NCI-H446 (cell line): Measurements from ENCODE around the gene MTMR8.
"Not testable (repeated sequence)": the region's sequence is repeated elsewhere in the genome, so short reads cannot be mapped to it uniquely, and the experiment has no call there.

Experiments used
- DNase-seq, 2 experiments: peaks; one replicate each; lab custom pipeline; 2025; lab: John Stamatoyannopoulos, UW

The MTMR8 gene

DNA sequence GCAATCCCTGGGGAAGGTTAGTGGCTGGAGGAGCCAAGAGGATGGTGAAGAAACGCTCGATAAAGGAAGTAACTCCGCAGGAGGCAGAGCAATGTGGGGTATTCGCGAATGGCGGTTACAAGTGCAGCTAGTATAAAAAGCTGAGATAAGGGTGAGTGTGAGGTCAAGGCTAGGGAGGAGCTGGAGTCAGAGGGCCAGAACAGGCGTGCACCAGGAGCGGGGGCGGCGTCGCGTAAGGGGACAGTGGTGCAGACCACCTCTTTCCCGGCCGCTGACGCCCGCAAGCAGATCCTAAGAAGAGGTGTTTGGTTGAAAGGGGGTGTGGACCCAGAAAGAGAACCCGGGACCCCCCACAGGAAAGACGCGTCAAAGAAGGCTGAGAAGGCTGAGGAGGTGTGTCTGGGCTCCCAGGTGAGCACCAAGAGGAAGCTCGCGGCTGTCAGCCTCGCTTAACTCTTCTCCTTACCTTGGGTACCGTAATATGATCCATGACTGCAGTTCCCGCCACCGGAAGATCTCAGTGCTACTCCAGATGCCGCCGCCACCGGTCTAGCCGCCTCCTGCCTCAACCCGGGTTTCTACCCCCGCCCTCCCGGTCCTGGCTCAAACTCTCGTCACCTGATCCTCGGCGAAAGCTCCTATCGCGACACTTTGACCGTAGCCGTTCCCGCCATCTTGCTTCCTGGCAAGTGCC, at the start of gene MTMR8:
TSS of gene MTMR8 (minus strand) at position 579 of the 694 bp plus-strand sequence. CDS start at position 490, 89 bp downstream.
- peak; percentile 11 to 55 for DNase-seq

- DNase-seq = no peak
Observed at GRCh38 chrX:64439551-64439950, 44.3 kb upstream of the MTMR8 start.

DNA sequence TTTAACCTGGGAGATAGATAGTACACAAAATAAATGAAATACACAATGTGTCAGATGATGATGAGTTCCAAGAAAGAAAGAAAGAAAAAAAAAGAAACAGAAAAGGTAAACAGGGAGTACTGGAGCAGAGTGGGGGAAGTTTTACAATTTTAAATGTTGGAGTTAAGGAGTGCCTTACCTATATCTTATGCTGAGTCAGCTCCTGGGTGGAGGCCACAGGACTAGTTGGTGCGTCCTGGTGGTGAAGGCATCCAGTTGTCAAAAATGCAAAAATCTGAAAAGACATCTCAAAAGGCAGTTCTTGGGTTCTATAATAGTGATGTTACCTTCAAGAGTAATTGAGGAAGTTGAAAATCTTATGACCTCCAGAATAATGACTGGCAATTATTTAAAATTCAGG, 42.4 kb upstream of the MTMR8 start:
- no peak for DNase-seq

DNA sequence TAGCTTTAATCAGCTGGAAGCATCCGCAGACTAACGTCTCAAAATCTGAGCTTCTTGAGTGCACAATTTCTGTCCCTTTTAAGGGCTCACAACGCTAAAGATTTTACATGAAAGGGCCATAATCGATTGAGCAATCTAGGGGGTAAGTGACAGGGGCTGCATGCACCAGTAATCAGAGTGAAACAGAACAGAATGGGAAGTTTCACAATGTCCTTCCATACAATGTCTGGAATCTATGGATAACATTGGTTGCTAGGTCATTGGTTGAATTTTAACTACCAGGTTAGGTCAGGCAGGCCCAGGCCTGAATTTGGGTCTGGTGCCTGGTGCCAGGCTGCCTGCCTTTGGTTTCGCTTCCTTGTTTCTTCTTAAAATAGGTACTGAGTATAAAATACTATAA, 42.0 kb upstream of the MTMR8 start:
- no peak for DNase-seq

DNA sequence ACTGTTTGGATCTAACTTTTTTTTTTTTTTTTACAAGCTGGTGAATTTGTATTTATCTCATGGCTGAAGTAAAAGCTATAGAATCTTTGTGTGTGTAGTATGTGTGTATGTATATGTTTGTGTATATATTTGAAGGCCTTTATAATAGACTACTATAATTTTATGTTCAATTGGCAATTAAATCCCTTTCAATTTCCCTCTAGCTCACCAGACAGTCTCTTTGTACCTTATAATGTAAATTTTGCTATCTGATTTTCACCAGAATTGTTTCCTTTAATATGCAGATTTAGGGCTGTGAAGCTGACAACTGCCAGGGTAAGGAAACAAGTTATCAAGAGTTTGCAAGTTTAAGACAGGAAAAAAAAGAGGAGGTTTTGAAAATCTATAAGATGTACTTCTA, 33.1 kb upstream of the MTMR8 start:
- DNase-seq = no peak

DNA sequence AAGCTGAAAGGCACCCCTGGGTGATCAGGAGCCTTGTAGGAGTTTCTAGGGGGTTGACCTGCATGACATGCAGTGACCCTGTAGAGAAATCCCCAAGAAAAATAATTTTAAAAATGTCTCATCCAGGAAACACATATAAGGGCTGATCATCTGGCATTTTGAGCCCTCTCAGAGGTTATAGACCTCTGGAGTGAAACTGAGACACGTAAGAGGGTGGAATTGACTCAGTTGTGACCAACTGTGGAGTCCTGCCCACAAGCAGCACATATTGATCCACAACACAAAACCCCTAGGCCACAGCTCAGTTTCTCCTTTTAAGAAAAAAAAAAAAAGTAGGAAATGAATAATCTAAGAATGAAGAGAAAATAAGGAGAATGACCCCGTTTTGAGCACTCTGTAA, 32.5 kb upstream of the MTMR8 start:
- DNase-seq = no peak

DNA sequence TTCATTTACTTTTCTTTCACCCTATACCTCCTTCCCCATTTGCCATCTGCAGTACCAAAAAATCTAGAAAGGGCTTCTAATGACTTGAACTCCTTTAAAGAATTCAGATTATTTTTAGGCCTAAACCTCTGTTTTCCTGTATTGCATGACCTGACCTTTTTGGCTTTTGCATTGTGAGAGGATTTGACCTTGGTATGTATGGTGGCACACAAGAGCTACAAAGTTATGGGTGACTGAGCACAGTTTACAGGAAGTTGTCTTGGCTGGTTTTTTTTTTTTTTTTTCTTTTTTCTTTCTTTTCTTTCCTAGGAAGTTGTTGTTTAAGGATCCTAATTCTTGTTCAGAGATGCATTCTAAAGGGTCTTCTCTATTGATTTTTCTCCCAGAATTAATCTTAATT, 32.0 kb upstream of the MTMR8 start:
- DNase-seq = no peak

DNA sequence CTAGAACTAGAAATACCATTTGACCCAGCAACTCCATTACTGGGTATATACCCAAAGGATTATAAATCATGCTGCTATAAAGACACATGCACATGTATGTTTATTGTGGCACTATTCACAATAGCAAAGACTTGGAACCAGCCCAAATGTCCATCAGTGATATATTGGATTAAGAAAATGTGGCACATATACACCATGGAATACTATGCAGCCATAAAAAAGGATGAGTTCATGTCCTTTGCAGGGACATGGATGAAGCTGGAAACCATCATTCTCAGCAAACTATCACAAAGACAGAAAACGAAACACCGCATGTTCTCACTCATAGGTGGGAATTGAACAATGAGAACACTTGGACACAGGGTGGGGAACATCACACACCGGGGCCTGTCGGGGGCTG, 14.5 kb upstream of the MTMR8 start:
- DNase-seq = not testable (repeated sequence)

DNA sequence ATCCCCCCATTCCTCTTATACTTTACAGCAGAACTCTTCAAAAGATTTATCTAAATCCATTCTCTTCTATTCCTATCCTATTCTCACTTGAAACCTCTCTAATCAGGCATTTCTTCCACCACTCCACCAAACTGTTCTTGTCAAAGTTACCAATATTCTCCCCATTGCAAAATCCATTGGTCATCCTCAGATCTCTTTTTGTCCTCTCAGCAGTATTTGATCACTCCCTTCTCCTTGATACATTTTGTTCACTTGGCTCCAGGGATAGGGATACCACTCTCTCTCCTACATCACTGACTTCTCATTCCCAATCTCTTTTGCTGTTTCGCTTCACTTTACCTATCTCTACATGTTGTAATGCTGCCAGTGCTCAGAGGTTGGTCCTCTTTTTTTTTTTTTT, 2.8 kb upstream of the MTMR8 start:
- no peak for DNase-seq

- no peak for DNase-seq
Observed at GRCh38 chrX:64395568-64395929, 297 bp upstream of the MTMR8 start.

GRCh38 chrX:64394059-64394873, 986 bp downstream of the MTMR8 start:
- DNase-seq = no peak

DNA sequence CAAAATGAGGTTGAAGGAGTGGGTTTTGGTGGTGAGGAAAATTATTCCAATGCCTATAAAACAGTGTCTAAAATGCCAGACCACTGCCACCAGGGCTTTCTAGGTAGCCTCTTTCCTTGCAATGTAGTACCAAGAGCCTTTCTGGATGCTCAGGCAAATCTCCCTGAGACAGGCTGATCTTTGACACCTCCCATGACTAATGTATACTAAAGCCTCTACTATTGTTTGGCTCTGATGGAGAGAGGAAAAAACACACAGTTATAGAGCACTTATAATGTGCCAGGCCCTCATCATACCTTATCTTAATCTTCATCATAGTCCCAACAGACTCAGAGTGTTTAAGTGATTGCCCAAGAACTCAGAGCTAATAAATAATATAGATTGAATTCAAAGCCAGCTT, 5.8 kb downstream of the MTMR8 start:
- no peak for DNase-seq

GRCh38 chrX:64380789-64381188, 14.5 kb downstream of the MTMR8 start:
- not testable (repeated sequence) for DNase-seq

- no peak for DNase-seq
Observed at GRCh38 chrX:64379924-64380323, 15.3 kb downstream of the MTMR8 start.

DNA sequence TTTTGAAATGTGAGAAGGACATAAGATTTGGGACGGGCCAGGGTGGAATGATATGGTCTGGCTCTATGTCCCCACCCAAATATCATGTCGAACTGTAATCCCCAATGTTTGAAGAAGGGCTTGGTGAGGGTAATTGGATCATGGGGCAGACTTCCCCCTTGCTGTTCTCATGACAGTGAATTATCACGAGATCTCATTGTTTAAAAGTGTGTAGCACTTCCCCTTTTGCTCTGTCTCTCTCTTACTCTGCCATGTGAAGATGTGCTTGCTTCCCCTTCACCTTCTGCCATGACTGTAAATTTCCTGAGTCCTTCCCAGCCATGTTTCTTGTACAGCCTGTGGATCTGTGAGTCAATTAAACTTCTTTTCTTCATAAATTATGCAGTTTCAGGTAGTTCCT, 17.5 kb downstream of the MTMR8 start:
- no peak for DNase-seq

DNA sequence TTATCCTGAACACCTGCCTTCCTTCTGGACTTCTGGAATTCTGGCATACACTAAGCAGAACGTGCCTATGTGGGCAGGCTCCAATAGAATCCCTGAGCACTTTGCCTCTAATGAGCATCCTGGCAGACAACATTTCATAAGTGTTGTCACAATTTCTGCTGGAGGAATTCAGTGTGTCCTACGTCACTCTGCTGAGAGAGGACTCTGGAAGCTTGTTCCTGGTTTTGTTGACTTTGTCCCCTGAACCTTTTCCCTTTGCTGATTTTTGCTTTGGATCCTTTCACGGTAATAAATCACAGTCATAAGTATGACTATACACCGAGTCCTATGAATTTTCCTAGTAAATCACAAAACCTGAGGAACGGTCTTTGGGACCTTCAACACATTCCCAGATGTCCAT, 43.2 kb downstream of the MTMR8 start:
- DNase-seq = no peak

- DNase-seq = no peak
Observed at GRCh38 chrX:64350521-64350920, 44.7 kb downstream of the MTMR8 start.

- no peak for DNase-seq
Observed at GRCh38 chrX:64350047-64350446, 45.2 kb downstream of the MTMR8 start.

DNA sequence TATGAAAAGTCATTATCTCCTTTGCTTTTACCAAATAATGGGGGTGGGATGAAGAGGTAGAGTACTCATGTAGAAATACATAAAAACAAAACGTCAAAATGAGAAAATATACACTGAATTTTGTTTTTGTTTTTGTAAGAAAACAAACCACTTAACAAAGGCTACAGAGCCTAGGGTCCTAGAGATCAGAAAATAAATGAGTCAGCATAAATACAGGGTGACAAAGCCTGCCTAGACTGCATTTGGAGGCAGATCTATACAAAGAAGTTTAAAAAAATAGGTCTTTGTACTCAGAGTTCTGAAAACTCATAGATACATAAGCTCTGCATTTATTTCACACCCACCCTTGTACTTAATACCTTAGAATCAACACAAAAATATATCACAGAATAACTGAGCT, 52.4 kb downstream of the MTMR8 start:
- no peak for DNase-seq

DNA sequence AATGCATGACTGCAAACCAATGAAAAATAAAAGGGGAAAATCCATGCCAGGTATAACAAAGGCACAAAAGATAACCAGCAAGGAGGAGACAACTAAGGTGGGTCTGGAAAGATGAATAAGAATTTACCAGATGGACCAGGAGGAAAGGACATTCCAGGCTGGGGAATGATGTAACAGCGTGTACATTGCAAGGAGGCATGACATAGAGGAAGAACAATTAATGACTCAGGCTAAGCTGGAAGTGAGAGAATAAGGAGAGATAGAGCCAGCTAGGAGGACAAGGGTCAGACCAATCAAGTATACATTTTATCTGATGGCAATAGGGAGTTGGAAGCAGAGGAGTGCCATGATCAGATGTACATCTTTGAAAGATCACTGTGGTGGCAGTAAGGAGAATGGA, 57.0 kb downstream of the MTMR8 start:
- DNase-seq = no peak

DNA sequence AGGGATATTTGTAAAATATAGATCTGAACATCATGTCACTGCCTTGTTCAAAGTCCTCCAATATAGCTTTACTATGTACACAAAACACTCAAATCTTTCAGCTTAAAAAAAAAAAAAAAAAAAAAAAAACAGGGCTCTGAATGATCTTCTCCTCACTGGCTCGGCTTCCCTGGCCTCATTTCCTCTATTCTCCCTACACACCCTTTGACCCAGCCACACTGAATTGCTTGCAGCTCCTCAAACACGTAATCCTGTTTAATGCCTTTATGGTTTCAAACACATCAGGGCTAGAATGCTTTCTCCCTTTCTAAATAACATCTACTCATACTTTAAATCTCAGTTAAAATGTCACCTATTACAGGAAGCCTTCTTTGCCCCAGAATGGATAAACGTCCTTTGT, 60.8 kb downstream of the MTMR8 start:
- no peak for DNase-seq

DNA sequence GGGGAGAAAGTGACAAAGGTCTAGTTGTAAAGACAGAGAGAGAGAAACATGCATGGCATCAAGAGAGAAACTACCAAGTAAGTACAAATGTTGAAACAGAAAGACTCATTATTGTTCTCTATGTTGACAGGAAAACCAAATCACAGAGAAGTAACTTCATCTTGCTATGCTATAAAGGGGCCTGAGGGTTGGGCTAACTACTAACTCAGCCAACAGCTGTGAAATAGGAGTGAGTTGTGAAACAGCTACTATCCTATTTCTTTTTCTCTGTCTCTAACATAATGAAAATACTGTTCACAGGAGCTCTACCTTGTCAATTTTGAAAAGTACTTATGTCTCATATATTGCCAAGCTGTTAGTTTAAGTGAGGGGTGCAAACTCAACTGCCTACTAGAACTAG, 65.0 kb downstream of the MTMR8 start:
- DNase-seq = no peak

- DNase-seq = no peak
Observed at GRCh38 chrX:64321507-64321906, 73.7 kb downstream of the MTMR8 start.

DNA sequence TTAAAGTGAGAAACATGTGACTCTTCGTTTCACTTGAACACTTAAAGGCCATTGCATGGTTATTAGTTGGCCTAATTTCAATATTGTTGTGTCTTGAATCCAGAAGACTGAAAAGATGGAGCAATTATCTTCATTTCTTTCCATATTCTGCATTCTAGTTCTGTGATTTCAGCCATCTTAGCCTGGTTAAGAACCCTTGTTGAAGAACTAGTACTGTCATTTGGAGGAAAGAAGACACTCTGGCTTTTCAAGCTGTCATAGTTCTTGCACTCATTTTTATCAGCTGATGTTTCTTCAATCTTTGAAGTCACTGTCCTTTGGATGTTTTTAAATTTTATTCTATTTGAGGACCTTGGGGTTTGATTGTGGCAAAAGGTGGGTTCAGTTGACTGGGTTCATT, 81.6 kb downstream of the MTMR8 start:
- no peak for DNase-seq
